Tibial artery (tissue), 4 donors: ENCODE results near the gene SLC47A2.

Source experiments
- DNase-seq, 2 donors: peaks; one replicate each; pipeline ENCODE4 v3.0.0-alpha.2; 2019
- H3K27ac ChIP-seq, 2 donors: fragments of 200-600 bp; sonication (generic) in 1 of 2; 1 replicate in 1 of 2; 2 replicates in 1 of 2; pipeline ENCODE4 v1.5.1; 2018 to 2019; ENCODE audit warnings: mild to moderate bottlenecking in 1 of 2
- H3K27me3 ChIP-seq, 2 donors: fragments of 200-600 bp; sonication (generic) in 1 of 2; one replicate each; pipeline versions ENCODE4 v1.5.1 to v1.6.0; 2016 to 2019
- H3K36me3 ChIP-seq, 3 donors: fragments of 200-600 bp; sonication (generic) in 2 of 3; one replicate each; pipeline ENCODE4 v1.5.1; 2016 to 2019; ENCODE audit warnings: mild to moderate bottlenecking in 2 of 3
- H3K4me1 ChIP-seq, 4 donors: fragments of 200-600 bp; sonication (generic) in 2 of 4; 1 replicate in 3 of 4; 2 replicates in 1 of 4; pipeline ENCODE4 v1.5.1; 2016 to 2019
- H3K4me3 ChIP-seq, 2 donors: fragments of 200-600 bp; sonication (generic) in 1 of 2; 1 replicate in 1 of 2; 2 replicates in 1 of 2; pipeline ENCODE4 v1.5.1; 2018 to 2019; ENCODE audit warnings: mild to moderate bottlenecking in 2 of 2
- H3K9me3 ChIP-seq, 3 donors: fragments of 200-600 bp; sonication (generic) in 1 of 3; one replicate each; pipeline ENCODE4 v1.5.1; 2016 to 2019
- CTCF ChIP-seq, 2 experiments: fragments of 200-600 bp in 1 of 2; fragments of 450-650 bp in 1 of 2; IDR thresholded peaks; one replicate each; pipeline ENCODE4 v1.5.1; 2017 to 2019; ENCODE audit warnings: antibody characterized with exemption in 2 of 2, mild to moderate bottlenecking in 1 of 2, moderate library complexity in 1 of 2
- intact Hi-C: fragments of 100-400 bp; cut with DNase I; formaldehyde crosslinking; loops from one replicate; pipeline ENCODE4 v1.15.0; 2023; ENCODE audit warnings: low total_unique reads

Gene SLC47A2

GRCh38 chr17:19717411-19717908, 1.1 kb upstream of the SLC47A2 start:
- no peaks in the 10 kb centered on the region for H3K9me3 ChIP-seq
- no peak overlapping the region for H3K4me3 ChIP-seq
- TF ChIP-seq CTCF (IDR thresholded peaks at IDR 0.05), result no peak
- intact Hi-C loops, result no loop called here
- no peaks in the 10 kb centered on the region for H3K27me3 ChIP-seq
- H3K27ac ChIP-seq, result no peak overlapping the region
- no peak for DNase-seq
- no peaks in the 10 kb centered on the region for H3K36me3 ChIP-seq
- peaks cover 0 to 7% (median 3%) of the 10 kb centered on the region in 4 donors for H3K4me1 ChIP-seq

DNA sequence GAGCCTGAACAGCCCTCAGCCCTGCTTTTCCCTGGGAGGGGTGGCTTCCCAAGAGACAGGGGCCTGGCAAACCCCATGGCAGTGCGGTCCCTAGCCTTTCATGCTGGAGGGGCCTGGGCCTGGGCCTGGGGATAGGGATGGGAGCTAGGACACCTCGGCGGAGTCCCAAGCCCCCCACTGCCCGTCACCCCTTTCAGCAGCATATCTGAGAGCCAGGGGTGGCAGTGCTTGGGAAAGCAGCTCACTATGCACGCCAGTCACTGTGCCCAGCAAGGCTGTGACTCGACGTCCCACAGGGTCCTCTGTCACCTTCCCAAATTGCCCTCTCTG, 612 bp upstream of the SLC47A2 start:
- H3K9me3 ChIP-seq, result no peaks in the 10 kb centered on the region
- intact Hi-C loops, result no loop called here
- H3K27ac ChIP-seq, result no peak overlapping the region
- peaks cover 0 to 7% (median 3%) of the 10 kb centered on the region in 4 donors for H3K4me1 ChIP-seq
- no peaks in the 10 kb centered on the region for H3K36me3 ChIP-seq
- no peaks in the 10 kb centered on the region for H3K27me3 ChIP-seq
- TF ChIP-seq CTCF (IDR thresholded peaks at IDR 0.05), result no peak
- no peak for DNase-seq
- H3K4me3 ChIP-seq, result no peak overlapping the region

DNA sequence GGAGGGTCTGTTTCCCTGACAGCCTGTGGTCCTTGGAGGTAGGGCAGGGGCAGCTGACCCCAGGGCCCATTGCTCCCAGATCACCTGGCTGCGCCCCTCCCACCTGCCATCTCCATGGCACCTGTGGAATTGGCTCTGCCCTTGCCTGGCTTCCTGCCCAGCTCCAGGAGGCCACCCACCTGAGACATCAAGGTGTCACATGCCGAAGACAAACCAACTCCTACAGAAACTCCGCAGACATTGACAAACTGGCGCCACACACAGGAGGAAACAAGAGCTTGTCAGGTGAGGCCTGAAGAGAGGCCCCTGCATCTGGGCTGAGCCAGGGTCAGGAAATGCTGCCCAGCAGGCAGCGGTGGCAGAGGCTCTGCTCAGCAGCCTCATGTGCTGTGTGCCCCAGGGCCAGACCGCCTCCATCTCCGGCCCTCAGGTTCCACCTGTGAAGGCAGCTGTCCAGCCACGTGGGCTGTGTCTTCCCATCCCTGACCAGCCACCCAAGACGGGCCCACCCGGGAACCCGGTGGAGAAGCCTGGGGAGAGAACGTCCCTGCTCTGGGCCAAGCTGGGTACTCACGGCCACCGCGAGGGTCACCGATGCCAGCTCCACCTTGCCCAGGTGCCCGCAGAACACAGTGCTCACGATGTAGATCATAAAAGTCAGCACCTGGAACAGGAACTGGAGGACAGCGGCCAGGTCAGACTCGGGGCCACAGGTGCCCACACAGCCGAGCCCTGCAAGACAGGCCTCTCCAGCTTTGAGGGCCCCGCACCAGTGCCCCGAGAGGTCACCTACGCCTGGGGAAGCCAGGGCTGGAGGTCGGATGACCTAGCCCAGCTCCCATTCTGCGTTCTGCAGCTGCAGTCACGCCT, 1.6 kb downstream of the SLC47A2 start:
- TF ChIP-seq CTCF (IDR thresholded peaks at IDR 0.05), result no peak
- peak in 1 of 2 donors; percentile 65 for DNase-seq
- Histone ChIP-seq H3K4me1 (peaks cover 0 to 7% (median 0%) of the 10 kb centered on the region in 4 donors), H3K9me3 (no peaks in the 10 kb centered on the region), H3K36me3 (no peaks in the 10 kb centered on the region), H3K27me3 (no peaks in the 10 kb centered on the region), H3K4me3 (no peak overlapping the region), H3K27ac (no peak overlapping the region)
- intact Hi-C loops, result no loop called here

- intact Hi-C loops, result no loop called here
These were observed 2.5 kb downstream of the SLC47A2 start for GRCh38 chr17:19713901-19714361.

DNA sequence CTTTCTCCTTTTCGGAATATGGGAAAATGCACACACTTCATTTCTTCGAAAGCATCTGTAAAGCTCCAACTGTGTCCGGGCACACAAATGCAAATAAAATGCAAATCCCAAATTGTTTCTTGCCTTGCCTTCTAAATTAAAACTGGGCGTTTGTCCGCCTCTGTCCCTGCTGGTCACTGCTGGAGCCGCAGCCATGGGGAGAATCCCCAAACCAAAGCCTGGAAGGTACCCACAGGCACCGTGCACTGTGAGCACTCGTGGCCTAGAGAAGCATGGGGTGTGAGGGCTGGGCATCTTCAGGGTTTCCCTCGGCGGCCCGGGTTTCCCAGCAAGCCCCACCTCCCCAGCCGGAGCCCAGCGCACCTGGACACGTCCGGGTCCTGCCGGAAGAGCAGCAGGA, 2.9 kb downstream of the SLC47A2 start:
- Histone ChIP-seq H3K27ac (no peak overlapping the region), H3K4me3 (no peak overlapping the region), H3K4me1 (peaks cover 0 to 7% (median 0%) of the 10 kb centered on the region in 4 donors), H3K36me3 (no peaks in the 10 kb centered on the region), H3K27me3 (no peaks in the 10 kb centered on the region), H3K9me3 (no peaks in the 10 kb centered on the region)
- intact Hi-C loops, result no loop called here
- TF ChIP-seq CTCF (IDR thresholded peaks at IDR 0.05), result no peak
- DNase-seq, result no peak

More at GRCh38 chr17:19713901-19714361, 2.5 kb downstream of the SLC47A2 start:
- H3K27me3 ChIP-seq, result no peaks in the 10 kb centered on the region
- H3K36me3 ChIP-seq, result no peaks in the 10 kb centered on the region
- no peak overlapping the region for H3K4me3 ChIP-seq
- peaks cover 0 to 7% (median 0%) of the 10 kb centered on the region in 4 donors for H3K4me1 ChIP-seq
- TF ChIP-seq CTCF (IDR thresholded peaks at IDR 0.05), result no peak
- no peaks in the 10 kb centered on the region for H3K9me3 ChIP-seq
- DNase-seq, result peak in 1 of 2 donors; percentile 41
- no peak overlapping the region for H3K27ac ChIP-seq
